ENCODE measurements around the gene SAFB2.
"Not testable (repeated sequence)": the region's sequence is repeated elsewhere in the genome, so short reads cannot be mapped to it uniquely, and the experiment has no call there.

Gene SAFB2

GRCh38 chr19:5612891-5613865, 9.4 kb downstream of the SAFB2 start:
- no peak overlapping the region for H3K4me3 Mint-ChIP-seq
- no peaks in the 10 kb centered on the region for H3K27me3 Mint-ChIP-seq (ENCODE audit: low read depth)
- no peak overlapping the region for H3K27ac Mint-ChIP-seq
- no peaks in the 10 kb centered on the region for H3K4me1 Mint-ChIP-seq
- no peak for TF ChIP-seq CTCF (IDR thresholded peaks at IDR 0.05; ENCODE audit: unreplicated experiment in 3 of 3)
- H3K9me3 Mint-ChIP-seq: no peaks in the 10 kb centered on the region
- peaks cover 84% of the 10 kb centered on the region for H3K36me3 Mint-ChIP-seq (ENCODE audit: low read depth)

GRCh38 chr19:5609881-5610448, 12.6 kb downstream of the SAFB2 start:
- TF ChIP-seq CTCF (IDR thresholded peaks at IDR 0.05; ENCODE audit: unreplicated experiment in 3 of 3): no peak
- H3K36me3 Mint-ChIP-seq (ENCODE audit: low read depth): peaks cover 83% of the 10 kb centered on the region
- H3K9me3 Mint-ChIP-seq: no peaks in the 10 kb centered on the region
- H3K4me3 Mint-ChIP-seq: no peak overlapping the region
- H3K27ac Mint-ChIP-seq: peak overlapping the region in 1 of 3 experiments; percentile 31
- no peaks in the 10 kb centered on the region for H3K27me3 Mint-ChIP-seq (ENCODE audit: low read depth)
- no peaks in the 10 kb centered on the region for H3K4me1 Mint-ChIP-seq

GRCh38 chr19:5608766-5609165, 13.8 kb downstream of the SAFB2 start:
- not testable (repeated sequence) for H3K9me3 Mint-ChIP-seq; H3K4me1 Mint-ChIP-seq; H3K4me3 Mint-ChIP-seq; H3K27me3 Mint-ChIP-seq (ENCODE audit: low read depth)
- H3K27ac Mint-ChIP-seq: peak overlapping the region; percentile 1 to 80 (median 8)
- H3K36me3 Mint-ChIP-seq (ENCODE audit: low read depth): peaks cover 83% of the 10 kb centered on the region

DNA sequence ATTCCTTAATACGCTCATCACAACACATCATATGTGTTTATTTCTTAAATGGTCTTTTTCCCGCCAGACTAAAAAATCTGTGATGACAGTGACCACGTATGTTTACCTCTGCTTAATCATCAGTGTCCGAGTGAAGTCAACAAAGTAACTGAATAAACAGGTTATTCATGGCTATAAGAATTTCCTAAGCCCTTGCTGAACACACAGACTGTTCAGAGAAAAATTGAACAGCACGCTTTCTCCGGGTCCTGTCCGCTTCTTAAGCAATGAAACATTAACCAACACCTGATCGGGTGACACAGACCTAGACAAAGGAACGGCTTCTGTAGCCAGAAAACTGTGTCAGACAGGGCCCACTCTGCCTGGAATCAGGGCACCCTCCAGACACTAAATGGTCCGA, 14.3 kb downstream of the SAFB2 start:
- Mint-ChIP-seq H3K4me3 (no peak overlapping the region), H3K9me3 (no peaks in the 10 kb centered on the region), H3K27ac (peak overlapping the region; percentile 1 to 80 (median 8))

DNA sequence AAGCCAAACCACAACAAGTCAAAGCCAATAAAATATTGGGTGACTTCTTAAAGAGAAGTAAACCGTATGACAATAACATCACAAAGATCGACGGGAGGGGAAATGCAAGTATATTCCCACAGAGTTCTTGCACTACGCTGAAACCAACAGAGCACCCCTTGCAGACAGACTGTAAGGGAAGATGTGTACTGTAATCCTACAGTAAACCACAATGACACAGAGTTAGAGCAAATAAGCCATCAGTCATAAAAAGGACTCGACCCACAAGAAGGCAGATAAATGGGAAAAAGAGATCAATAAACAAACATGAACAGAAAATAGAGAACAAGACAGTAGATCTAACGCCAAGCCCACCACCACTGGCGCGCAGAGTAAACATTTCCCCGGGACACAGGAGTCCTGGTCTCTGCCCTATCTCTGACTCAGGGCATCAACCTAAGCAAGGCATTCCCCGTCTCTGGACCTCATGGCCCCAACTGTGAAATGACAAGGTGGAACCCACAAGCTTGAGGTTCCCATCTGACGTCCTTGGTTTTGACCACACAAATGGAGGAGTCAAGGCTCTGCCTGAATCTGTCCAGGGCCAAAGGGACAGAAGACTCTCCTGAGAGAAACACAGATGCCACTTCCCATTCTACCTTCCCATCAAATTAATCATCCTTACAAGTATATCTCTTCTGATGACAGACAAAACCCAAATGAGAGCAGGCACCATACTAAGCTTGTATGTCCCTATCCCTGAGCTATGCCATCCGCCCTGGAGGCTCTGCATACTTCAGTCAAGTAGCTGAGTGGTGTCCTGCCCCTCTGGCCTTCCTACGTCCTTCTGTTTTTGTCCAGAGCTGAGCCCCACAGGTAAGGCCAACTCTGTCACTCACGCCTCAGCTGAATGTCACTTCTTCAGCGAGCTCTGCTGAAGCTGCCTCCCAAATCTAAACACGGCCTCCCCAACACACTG, 15.0 kb downstream of the SAFB2 start:
- no peak overlapping the region for H3K4me3 Mint-ChIP-seq
- H3K36me3 Mint-ChIP-seq (ENCODE audit: low read depth): peaks cover 80% of the 10 kb centered on the region
- no peaks in the 10 kb centered on the region for H3K9me3 Mint-ChIP-seq
- H3K4me1 Mint-ChIP-seq: no peaks in the 10 kb centered on the region
- TF ChIP-seq CTCF (IDR thresholded peaks at IDR 0.05; ENCODE audit: unreplicated experiment in 3 of 3): no peak
- H3K27ac Mint-ChIP-seq: peak overlapping the region; percentile 1 to 80 (median 8)
- H3K27me3 Mint-ChIP-seq (ENCODE audit: low read depth): no peaks in the 10 kb centered on the region

More for the DNA sequence above, 14.3 kb downstream of the SAFB2 start:
- Mint-ChIP-seq H3K4me1 (no peaks in the 10 kb centered on the region), H3K27me3 (ENCODE audit: low read depth) (no peaks in the 10 kb centered on the region), H3K36me3 (ENCODE audit: low read depth) (peaks cover 83% of the 10 kb centered on the region)
- TF ChIP-seq CTCF (IDR thresholded peaks at IDR 0.05; ENCODE audit: unreplicated experiment in 3 of 3): no peak

- no peaks in the 10 kb centered on the region for H3K4me1 Mint-ChIP-seq
- H3K27ac Mint-ChIP-seq: peak overlapping the region in 1 of 3 experiments; percentile 63
- no peaks in the 10 kb centered on the region for H3K27me3 Mint-ChIP-seq (ENCODE audit: low read depth)
- no peak for TF ChIP-seq CTCF (IDR thresholded peaks at IDR 0.05; ENCODE audit: unreplicated experiment in 3 of 3)
- H3K9me3 Mint-ChIP-seq: no peaks in the 10 kb centered on the region
- peaks cover 84% of the 10 kb centered on the region for H3K36me3 Mint-ChIP-seq (ENCODE audit: low read depth)
- H3K4me3 Mint-ChIP-seq: no peak overlapping the region
Measured at GRCh38 chr19:5605362-5605761, 17.2 kb downstream of the SAFB2 start.

Data from nephron (organoid).